Sigmoid colon (tissue), 3 donors: ENCODE data around the gene CLSTN2.

ENCODE experiments used
- CTCF ChIP-seq, 4 experiments: fragments of 450-650 bp in 3 of 4; fragments of 200-600 bp in 1 of 4; IDR thresholded peaks; one replicate each; pipeline ENCODE4 v1.5.1; 2016 to 2019; ENCODE audit warnings: antibody characterized with exemption in 4 of 4, mild to moderate bottlenecking in 3 of 4, moderate library complexity in 2 of 4
- POLR2A ChIP-seq, 2 donors: fragments of 450-650 bp; IDR thresholded peaks; one replicate each; pipeline ENCODE4 v1.6.1; 2016; ENCODE audit warnings: antibody characterized with exemption in 2 of 2, mild to moderate bottlenecking in 2 of 2, moderate library complexity in 2 of 2

- TF ChIP-seq POLR2A (IDR thresholded peaks at IDR 0.05) = no peak
- no peak for TF ChIP-seq CTCF (IDR thresholded peaks at IDR 0.05)
These were observed 211.7 kb downstream of the CLSTN2 start for GRCh38 chr3:140146668-140147067.
